WERI-Rb-1 (cell line): ENCODE measurements around the gene BEGAIN.

Experiments used
- DNase-seq: peaks from one replicate; pipeline ENCODE4 v3.0.0-alpha.2; 2020
- H3K27ac ChIP-seq: fragments of 250-450 bp; sonication (Bioruptor Pico); 2 replicates; pipeline ENCODE4 v1.5.1; 2020; ENCODE audit warnings: mild to moderate bottlenecking, moderate library complexity
- H3K27me3 ChIP-seq: fragments of 250-450 bp; sonication (Bioruptor Pico); 2 replicates; pipeline ENCODE4 v1.5.1; 2021; ENCODE audit warnings: mild to moderate bottlenecking, low read depth, moderate library complexity; ENCODE audit not compliant: insufficient read depth, severe bottlenecking
- H3K36me3 ChIP-seq: fragments of 250-450 bp; sonication (Bioruptor Pico); 2 replicates; pipeline ENCODE4 v1.5.1; 2020; ENCODE audit warnings: mild to moderate bottlenecking, moderate library complexity
- H3K4me3 ChIP-seq: 2 replicates; pipeline ENCODE4 v1.5.1; 2011; ENCODE audit warnings: low read depth, mild to moderate bottlenecking, control low read depth, low read length
- H3K9me3 ChIP-seq: fragments of 250-450 bp; sonication (Bioruptor Pico); 2 replicates; pipeline ENCODE4 v1.5.1; 2021; ENCODE audit warnings: mild to moderate bottlenecking, moderate library complexity; ENCODE audit not compliant: severe bottlenecking
- CTCF ChIP-seq: IDR thresholded peaks from 2 replicates; pipeline ENCODE4 v1.5.1; 2011; ENCODE audit warnings: low read depth, mild to moderate bottlenecking, control low read depth, inconsistent platforms, low read length

BEGAIN gene

GRCh38 chr14:100487304-100487703, 99.9 kb downstream of the BEGAIN start:
- Histone ChIP-seq H3K27ac (peak overlapping the region; percentile 42), H3K4me3 (no peak overlapping the region)
- TF ChIP-seq CTCF = no peak

More at GRCh38 chr14:100487304-100487703, 99.9 kb downstream of the BEGAIN start:
- no peaks in the 10 kb centered on the region for H3K27me3 ChIP-seq
- no peaks in the 10 kb centered on the region for H3K9me3 ChIP-seq
- H3K36me3 ChIP-seq = no peaks in the 10 kb centered on the region
- no peak for DNase-seq
